Measurements from ENCODE around the gene HCRTR1.
A peak's percentile ranks its signal among the peaks of the same experiment; 100 is the strongest.

HCRTR1 gene

GRCh38 chr1:31617218-31617915 lies at the start of gene HCRTR1:
HCRTR1 (plus strand) TSS chr1:31617689; CDS start chr1:31619193, 1,504 bp downstream.
- FAIRE-seq (no peak), DNase-seq (ENCODE audit: low spot score) (no peak)

- no peak for DNase-seq (ENCODE audit: low spot score)
- FAIRE-seq = no peak
These were observed 49.4 kb upstream of the HCRTR1 start for GRCh38 chr1:31567956-31568570.

DNA sequence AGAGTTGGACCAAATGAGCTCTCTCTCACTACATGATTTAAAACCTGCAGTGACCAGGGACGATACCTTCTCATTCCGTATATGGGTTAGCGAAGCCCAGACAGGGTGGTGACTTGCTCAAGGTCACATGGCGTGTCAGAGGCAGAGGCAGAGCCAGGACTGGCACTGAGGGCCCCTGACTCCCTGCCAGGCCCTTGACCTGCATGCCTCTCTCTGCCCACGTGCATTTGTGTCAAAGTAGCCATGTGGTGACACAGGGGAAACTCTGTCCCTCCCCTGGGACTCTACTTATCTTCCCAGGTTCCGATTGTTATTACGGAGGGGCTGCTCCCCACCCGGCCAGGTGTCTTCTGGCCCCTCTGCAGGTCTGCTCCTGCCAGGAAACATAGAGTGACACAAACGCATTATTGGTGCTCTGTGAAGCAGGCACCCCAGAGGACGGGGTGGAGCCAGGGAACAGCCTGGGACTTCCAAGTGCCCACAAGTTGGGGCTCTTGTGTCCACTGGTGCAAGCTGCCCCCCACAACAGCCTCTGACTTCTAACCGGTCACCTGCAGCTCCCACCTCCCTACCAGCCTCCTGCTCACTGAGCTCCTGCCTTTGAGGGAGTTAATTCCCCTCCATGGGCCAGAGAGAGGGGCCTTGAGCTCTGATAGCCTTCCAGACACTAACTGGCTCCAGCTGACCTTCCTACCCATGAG lies 48.4 kb upstream of the HCRTR1 start:
- DNase-seq (ENCODE audit: low spot score) (no peak), FAIRE-seq (no peak)

DNA sequence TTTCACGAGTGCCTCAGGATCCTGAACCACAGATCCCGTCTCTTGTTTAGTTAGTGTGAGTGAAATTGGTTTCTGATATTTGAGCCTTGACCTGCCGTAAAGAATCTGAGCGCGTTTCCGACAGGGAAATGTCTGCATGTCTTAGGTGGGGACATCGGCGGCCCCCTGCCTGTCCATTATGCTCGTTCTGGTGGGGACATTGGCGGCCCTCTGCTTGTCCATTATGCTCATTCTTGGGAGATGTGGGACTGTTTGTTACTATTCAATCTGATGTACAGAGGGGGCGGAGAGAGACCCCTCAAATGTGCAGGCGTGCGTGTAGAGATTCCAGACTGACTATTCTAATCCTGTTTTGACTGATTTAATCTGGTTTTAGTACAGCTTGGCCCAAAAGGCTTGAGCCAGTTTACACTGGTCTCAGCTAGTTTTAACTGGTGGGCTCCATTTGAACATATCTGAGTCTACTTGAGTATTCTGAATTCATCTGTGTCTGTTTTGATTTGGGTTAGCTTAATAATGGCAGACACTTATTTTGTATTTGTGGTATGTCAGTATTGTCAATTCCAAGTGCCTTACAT lies 47.8 kb upstream of the HCRTR1 start:
- no peak for DNase-seq (ENCODE audit: low spot score)
- no peak for FAIRE-seq

GRCh38 chr1:31570228-31570627 lies 47.3 kb upstream of the HCRTR1 start:
- FAIRE-seq = no peak
- DNase-seq (ENCODE audit: low spot score) = no peak

DNA sequence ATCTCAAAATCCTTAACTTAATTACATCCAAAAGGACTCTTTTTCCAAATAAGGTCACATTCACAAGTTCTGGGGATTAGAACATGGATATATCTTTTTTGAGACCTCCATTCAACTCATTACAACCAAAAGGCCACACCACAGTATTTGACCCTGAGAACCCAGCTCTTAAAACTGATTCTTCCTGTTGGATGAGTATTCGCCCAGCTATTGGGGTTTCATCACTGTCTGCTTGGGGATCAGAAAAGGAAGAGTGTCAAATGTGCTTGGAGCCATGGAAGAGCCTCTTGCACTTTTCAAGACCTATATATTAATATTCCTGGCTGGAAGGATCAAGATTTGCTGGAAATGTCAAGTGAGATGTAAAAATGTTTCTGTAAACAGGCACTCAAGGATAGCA lies 46.6 kb upstream of the HCRTR1 start:
- no peak for DNase-seq (ENCODE audit: low spot score)
- FAIRE-seq = no peak

DNA sequence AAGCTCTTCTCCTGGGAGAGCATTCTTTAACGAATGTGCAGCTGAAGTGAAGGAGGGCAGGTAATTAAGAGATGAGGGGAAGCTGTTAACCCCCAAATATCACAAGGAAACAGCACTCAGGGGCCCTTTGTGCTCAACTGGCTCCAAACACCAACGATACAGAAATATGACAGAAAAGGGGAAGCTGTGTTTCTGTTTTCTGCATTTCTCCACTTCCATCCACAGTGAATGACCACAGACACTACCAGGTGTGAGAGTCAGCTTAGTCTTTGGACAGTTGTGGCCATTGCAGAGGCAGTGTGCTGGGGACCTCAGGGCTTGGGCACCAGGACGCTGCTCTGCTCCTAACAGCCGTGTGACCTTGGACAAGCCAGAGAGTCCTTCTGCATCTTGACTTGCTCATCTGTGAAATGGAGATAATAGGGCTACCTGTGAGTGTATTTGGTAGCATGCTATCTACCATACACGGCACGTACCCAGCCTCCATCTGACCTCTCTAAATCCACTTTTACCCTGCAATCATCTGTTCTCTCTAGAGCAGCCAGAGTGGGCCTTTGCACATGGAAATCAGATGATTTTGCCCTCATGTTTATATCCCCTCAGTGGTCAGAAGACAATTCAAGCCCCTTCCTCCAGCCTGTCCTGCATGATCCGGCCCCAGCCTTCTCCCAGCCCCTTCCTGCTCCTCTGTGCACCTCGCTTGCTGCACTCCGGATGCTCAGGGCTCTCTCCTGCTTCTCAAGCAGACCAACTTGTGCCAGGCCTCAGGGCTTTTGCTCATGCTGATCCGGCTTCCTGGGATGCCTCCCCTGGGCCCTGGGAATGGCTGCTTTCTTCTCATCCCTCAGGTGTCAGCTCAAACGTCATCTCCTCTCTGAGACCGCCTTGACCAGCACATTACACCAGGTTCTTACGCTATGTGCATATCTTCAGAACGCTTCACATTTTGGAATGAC lies 45.9 kb upstream of the HCRTR1 start:
- DNase-seq (ENCODE audit: low spot score) (no peak), FAIRE-seq (no peak)

DNA sequence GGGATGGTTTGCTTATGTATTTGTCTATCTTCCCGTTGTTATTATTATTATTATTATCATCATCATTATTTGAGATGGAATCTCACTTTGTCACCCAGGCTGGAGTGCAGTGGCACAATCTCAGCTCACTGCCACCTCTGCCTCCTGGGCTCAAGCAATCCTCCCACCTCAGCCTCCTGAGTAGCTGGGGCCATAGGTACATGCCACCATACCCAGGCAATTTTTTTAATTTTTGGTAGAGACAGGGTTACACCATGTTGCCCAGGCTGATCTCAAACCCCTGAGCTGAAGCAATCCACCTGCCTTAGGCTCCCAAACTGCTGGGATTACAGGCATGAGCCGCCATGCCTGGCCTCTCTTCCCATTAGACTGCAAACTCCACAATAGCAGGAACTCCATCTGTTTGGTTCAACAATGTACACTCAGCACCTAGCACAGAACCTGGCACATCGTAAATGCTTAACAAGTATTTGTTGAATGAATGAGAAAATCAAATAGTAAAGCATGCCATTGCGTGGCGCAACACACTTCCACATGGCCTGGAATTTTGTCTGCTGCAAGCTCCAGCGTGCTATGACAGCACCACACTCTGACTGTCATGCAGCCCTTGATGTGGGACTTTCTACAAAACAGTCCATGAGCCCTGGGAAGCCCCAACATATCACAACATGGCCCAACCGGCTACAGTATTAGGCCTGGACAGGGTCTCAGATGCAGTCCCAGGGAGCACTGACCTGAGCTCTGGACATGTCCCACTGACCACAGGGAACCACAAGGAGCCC lies 45.0 kb upstream of the HCRTR1 start:
- FAIRE-seq = no peak
- no peak for DNase-seq (ENCODE audit: low spot score)

DNA sequence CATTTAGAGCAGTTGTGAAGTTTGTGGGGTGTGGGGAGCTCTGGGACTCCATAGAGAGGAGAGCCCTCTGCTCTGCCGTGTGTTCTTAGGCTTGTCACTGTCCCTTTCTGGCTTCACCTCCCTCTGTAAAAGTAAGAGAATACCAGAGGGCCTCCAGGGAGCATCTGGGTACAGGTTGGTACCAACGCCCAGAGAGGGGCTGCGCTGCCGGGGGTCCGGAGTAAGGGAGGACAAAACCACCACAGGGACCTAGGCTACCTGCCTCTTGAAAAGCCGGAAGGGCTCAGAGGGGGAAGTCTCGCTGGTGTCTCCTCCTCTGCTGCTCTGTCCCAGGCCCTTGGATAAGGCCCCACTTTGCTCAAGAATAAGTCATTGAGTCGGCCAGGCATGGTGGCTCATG lies 44.2 kb upstream of the HCRTR1 start:
- DNase-seq (ENCODE audit: low spot score) (no peak), FAIRE-seq (no peak)

- no peak for DNase-seq (ENCODE audit: low spot score)
- no peak for FAIRE-seq
These were observed 42.6 kb upstream of the HCRTR1 start for GRCh38 chr1:31574749-31575368.

GRCh38 chr1:31575369-31576140 lies 41.9 kb upstream of the HCRTR1 start:
- FAIRE-seq (no peak), DNase-seq (ENCODE audit: low spot score) (peak; percentile 67)

DNA sequence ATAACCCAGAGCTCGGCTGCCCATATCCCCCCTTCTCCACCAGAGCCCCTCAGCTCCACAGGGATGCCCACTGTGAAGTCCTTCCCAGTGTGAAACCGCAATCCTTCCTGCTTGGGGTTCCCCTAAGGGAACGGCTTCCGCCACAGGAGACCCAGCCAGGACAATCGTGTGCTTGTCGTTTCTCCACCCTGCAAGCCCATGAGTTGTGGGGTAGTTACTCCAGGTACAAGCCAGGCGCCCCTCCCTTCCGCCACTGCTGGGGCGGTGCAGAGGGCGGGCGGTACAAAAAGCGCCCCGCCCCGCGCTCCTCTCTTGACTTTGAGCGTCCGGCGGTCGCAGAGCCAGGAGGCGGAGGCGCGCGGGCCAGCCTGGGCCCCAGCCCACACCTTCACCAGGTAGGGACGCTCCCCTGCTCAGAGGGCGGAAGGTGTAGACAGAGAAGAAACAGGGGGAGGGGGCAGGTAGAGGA lies 41.3 kb upstream of the HCRTR1 start, which contains the start of gene TINAGL1:
Gene TINAGL1, plus strand, starts transcription at position 315 of the 469 bp plus-strand sequence. CDS start 634 bp downstream, outside the sequence.
- DNase-seq (ENCODE audit: low spot score) = peak; percentile 86
- FAIRE-seq = no peak

- FAIRE-seq = no peak
- no peak for DNase-seq (ENCODE audit: low spot score)
These were observed 40.6 kb upstream of the HCRTR1 start for GRCh38 chr1:31576743-31577455.

DNA sequence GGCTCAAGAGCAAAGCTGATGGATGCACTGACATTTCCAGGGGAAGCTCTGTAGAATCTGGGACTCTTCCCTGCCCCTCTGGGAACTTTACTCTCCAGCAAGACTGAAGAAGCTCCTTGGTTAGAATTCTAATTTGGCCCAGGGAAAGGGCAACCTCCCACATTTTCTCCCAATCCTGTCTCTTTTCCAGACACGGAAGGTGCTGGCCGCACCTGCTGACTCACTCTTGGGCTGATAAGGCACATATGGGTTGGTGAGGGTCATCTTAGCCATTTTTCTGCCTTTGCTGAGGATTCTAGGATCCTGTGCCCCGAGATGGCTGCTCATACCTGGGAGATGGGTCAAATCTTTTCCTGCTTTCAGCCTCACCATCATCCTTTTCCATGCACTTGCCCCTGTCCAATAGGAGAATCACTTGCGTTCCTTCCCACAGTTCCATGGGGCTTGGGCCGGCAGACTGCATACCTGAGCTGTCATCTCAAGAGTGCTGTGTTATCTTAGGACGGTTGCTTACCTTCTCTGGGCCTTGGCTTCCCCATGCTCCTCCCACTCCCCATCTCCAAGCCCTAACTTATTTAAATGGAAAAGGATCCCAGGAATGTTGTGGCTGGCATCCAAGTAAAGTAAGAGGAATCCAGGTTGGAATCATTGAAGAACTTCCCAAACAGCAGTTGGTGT lies 39.8 kb upstream of the HCRTR1 start:
- DNase-seq (ENCODE audit: low spot score) = peak; percentile 54
- no peak for FAIRE-seq

DNA sequence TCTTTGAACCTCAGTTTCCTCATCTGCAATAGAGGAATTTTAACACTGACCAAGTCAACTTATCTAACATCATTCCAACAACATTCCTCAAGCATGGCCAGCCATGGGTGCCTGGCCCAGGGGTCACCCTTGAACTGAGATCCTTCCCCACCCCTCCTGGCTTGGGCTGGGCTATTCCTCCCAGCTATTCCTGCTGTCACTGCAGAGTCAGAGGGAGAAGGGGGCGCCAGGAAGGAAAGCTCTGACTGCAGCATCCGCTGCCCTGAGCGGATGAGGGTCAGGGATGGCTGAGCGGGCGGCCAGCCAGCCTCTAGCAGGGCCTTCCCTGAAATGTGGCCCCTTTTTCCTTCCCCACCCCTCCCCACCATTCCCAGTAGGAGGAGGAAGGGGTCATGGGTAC lies 38.1 kb upstream of the HCRTR1 start:
- FAIRE-seq (no peak), DNase-seq (ENCODE audit: low spot score) (no peak)

DNA sequence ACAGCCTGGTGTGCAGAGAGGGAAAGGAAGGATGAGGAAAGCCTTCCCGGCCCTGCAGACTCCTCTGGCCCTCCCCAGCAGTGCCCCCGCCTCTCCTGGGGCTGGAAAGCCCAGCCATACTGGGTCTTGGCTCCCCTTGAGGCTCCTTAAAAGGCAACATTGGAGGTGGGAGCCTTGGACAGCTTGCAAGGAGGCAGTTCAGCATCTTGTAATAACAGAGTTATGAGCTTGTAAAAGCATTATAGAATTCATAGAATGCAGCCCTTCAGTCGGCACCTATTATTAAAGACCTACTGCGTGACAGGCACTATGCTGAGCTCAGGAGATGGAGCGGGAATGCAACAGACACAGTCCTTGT lies 37.0 kb upstream of the HCRTR1 start:
- DNase-seq (ENCODE audit: low spot score) (no peak), FAIRE-seq (no peak)

GRCh38 chr1:31580891-31581603 lies 36.4 kb upstream of the HCRTR1 start:
- FAIRE-seq (no peak), DNase-seq (ENCODE audit: low spot score) (no peak)
